ENCODE data around the gene ULK4.
"Not testable (repeated sequence)": the region's sequence is repeated elsewhere in the genome, so short reads cannot be mapped to it uniquely, and the experiment has no call there.

Gene ULK4

DNA sequence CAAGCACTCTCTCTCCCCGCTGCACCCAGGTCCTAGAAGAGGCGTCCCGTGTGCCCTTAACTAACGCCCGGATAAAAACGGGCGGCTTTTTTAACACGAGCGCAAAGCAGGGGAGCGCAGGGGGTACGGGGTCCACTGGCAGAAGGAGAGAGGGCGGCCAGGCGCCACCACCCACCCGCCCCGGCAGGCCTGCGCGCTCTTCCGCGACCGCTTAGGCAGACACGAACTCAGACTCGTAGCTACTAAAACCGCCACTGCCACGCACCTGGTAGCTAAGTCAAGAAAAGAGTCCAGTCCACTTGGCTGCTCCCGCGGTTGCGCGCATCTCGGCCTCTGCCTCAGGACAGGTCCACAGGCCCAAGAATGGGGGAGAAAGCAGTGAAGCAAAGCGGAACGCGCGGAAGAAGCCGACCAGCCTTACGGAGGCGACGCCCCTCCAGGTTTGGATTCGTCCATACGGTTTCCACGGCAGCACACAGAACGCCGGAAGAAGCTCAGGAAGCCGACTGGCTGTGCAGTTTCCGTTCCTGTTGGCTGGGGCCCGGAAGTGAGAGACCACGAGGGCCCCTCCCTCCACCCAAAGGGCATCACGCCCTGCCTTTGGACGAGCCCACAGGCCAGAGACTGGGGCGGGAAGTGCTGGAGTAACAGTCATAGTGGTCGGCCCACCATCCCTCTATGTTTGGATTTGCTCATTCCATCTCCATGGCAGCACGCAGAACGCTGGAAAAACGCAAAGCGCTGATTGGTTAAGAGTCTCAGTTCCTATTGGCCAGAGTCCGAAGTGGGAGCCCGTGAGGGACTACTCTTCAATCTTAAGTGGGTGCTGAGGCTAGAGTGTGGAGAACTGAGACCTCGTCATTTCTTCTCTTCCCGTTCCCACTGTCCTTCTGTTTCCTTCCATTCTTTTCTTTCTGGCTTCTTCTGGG is at the start of gene ULK4:
ULK4 (minus strand) TSS at position 353 of the 929 bp plus-strand sequence. CDS start 7,344 bp downstream, outside the sequence.
- peak; percentile 86 for DNase-seq

DNA sequence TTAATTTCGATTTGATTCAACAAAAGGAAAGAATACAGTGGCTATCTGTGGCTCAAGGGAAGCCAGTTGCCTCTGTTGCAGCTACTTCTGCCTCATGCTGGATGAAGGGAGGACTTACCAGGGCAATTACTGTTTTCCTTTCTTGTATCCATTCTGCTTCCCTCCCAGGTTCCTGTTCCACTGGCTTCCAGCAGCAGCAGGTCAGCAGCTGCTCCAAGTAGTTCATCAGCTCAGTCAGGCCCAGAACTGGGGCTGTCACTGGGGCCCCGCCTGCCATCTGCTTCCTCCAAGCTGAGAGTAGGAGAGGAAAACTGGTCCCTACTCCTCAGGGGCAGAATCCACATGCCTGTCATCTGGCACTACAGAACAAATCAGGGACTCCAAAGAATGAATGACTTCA is 48.6 kb upstream of the ULK4 start:
- DNase-seq = no peak

DNA sequence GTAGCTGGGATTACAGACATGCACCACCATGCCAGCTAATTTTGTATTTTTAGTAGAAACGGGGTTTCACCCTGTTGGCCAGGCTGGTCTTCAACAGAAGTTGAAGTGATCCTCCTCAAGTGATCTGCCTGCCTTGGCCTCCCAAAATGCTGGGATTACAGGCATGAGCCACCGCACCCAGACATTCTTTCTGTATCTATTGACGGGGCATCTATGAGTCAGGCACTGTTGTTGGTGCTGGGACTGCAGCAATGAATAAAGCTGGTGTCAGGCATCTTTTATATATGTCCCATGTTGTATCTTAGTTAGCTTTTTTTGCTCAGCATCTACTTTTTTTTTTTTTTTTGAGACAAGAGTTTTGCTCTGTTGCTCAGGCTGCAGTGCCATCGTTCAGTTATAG is 47.6 kb upstream of the ULK4 start:
- no peak for DNase-seq

DNA sequence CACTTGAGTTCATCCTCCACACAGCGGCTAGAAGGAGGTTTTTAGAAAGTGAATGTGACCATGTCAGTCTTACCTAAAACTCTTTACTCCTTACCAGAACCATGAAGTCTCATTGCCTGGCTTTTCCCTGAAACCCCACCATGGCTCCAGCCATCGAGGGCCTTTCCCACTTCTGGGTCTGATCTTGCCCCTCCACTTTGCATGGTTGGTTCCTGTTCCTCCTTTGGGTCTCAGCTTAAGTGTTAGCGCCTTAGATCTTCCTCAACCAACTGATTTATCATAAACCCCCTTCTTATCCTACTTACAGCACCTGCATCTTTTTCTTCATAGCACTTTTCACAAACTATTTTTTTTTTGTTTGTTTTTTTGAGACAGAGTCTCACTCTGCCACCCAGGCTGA is 45.9 kb upstream of the ULK4 start:
- no peak for DNase-seq

DNA sequence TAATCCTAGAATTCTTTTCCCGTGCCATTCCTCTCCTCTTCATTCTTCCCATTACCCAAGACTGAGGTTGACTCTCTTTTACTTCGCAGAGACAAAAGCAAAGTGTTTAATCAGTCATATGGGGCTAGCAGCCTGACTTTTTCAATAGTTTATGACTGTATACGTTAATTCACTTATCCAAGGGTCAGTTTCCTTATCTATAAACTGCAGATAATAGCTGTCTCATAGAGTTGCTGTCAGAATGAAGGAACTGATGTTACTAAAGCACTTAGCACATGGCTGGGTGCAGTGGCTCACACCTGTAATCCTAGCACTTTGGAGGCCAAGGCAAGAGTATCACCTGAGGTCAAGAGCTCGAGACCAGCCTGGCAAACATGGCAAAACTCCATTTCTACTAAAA is 43.5 kb upstream of the ULK4 start:
- no peak for DNase-seq

DNA sequence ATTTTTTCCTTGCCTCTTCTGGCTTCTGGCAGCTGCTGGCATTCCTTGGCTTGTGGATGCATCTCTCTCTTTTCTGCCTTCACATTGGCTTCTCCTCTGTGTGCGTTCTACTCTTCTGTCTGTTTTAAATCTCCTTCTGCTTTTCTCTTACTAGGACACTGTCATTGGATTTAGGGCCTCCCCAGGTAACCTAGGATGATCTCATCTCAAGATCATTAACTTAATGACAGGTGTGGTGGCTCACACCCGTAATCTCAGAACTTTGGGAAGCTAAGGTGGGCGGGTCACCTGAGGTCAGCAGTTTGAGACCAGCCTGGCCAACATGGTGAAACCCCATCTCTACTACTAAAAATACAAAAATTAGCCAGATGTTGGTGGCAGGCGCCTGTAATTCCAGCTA is 40.9 kb upstream of the ULK4 start:
- DNase-seq = no peak

DNA sequence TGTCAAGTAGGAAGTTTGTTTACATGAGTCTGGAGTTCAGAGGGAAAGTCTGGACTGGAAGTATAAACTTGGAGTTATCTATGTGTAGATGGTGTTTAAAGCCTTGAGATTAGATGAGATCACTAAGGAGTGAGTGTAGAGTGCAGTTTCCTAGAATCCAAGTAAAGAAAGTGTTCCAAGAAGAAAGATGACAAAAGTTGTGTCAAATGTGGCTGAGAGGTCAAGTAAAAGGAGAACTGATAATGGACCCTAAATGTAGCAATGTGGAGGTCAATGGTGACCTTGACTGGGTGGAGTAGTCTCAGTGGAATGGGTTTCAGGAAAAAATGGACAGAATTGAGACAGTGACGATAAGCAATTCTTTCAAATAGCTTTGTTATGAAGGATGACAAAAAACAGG is 39.9 kb upstream of the ULK4 start:
- no peak for DNase-seq

DNA sequence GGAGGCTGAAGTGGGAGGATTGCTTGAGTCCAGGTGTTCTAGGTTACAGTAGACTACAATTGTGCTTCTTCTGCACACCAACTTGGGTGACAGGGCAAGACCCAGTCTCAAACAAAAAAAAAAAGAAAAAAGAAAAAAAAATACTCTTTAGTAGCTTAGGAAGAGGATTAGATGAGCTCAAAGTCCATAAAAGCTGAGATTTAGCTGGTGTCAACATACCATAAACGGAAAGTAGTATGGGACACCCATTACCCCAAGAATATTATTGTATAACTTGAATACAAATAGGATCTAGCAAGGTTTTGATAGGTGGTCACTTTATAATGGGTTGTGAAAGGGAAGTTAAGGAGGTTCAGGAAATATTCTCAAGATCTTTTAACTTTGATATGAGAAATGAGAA is 38.0 kb upstream of the ULK4 start:
- DNase-seq = no peak

DNA sequence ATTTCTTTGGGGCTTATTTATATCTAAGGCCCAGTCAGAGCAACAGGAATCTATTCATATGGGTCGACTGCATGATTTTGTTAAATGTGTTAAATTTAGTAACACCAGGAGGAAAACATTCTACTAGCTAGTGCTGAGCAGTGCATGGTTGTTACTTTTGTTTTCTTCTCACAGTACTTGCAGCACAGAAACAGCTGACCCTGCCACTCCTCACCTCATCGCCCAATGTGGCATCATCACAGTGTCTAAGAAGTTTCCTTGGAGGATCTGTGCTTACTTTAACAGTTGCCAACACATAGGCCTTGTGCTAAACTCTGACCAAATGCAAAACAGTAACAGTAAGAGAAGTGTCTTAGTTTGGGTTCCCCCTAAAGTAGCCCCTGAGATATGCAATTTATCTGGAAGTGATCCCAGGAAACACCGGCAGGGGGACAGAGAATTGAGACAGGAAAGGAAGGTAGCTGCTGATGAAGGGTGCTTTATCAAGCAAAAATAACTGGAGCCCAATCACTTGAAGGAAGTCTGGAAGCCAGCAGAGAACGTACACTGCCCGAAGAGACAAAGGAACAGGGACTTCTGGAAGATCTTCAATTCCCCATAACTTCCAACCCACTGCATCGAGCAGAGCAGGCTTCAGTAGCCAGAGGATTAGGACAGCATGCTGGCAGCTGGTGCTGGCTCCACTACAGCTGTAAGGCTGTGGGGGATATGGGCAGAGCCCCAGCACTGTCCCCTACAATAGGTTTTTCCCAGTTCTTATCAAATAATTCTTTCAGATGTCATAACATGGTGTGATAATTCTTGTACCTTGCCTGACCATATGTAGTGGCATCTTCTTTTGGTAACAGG is 36.0 kb upstream of the ULK4 start:
- no peak for DNase-seq

DNA sequence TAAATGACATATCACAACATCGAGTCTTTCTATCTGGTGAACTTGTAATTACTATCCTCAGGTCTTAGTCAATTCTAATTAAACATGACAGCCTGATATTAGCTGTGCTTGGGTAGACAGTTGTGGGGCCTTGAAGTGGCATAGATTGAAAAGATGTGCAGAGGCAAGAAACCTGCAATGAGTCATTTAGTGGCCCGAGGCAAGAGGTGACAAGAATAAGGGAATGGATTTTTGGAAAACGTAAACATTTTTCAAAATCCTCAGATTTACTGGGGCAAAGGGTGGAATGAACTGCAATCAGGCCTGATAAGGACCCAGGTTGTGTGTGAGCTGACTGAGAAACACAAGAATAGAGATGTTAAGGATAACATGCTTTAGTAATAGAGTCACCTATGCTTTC is 29.5 kb upstream of the ULK4 start:
- no peak for DNase-seq

DNA sequence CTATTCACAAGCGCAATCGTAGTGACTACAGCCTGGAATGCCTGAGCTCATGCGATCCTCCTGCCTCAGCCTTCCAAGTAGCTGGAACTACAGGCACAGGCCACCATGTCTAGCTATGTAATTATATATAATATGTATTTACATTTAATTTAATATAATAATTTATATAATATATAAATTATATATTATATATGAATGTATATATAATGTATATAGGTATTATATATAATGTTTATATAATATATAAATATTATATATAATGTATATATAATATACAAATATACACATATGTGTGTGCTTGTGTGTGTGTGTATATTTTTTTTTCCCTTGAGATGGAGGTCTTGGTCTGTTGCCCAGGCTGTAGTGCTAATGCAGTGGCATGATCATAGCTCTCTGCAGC is 27.6 kb upstream of the ULK4 start:
- no peak for DNase-seq

DNA sequence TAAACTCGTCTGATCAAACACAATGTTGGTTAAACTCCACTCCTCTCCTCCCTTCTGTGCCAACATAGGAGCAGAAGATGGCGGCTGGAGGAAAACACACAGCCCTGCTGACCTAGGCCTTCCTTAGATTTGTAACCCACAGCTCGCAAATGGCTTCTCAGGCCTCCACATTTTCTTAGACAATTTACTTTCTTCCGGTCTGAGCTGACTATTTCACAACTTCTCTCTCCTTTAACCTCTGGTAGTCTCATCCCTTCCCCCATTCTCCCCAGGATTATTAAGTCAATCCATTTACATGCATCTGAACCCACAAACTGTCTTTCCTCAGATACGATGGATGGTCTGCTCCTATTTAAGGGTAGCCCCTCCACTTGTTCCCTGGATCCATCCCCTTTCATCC is 25.7 kb upstream of the ULK4 start:
- no peak for DNase-seq

DNA sequence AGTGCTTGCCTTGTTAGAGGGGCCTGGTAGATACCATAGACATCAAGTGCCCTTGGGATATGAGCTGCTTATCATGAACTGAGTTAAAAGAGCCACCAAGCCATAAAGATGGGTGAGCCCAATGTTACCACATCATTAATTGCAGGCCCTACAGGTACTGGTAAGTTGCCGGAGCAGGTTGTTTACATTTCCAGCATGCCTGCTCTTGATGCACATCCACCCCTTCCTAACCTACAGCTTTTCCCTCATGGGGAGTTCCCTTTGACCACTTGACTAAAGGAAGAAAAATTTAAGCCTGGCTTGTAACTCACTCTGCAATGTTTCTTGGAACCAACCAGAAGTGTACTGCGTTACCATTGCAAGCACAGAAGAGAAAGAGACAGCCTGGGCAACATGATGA is 24.7 kb upstream of the ULK4 start:
- no peak for DNase-seq

DNA sequence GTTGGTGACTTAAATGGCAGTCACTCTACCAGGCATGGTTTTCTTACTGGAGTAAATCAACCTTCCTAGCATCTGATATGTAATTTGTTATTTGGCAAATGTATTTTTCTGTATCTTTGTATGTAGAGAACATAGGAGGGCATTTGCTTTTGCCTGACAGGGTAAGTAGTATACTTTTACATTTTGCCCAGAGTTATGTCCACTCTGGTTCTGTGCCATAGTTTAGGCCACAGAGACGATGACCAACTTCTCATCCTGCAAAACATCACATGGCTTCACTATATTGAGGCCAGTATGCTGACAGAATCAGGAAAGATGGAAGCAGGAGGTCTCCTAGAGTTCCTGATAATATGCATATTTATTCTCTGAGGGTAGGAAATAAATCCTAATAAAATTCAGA is 23.1 kb upstream of the ULK4 start:
- DNase-seq = no peak

DNA sequence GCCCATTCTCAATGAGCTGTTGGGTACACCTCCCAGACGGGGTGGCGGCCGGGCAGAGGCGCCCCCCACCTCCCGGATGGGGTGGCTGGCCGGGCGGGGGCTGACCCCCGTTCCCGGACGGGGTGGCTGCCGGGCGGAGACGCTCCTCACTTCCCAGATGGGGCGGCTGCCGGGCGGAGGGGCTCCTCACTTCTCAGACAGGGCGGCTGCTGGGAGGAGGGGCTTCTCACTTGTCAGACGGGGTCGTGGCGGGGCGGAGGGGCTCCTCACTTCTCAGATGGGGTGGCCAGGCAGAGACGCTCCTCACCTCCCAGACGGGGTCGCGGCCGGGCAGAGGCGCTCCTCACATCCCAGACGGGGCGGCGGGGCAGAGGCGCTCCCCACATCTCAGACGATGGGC is 21.2 kb upstream of the ULK4 start:
- DNase-seq = not testable (repeated sequence)

DNA sequence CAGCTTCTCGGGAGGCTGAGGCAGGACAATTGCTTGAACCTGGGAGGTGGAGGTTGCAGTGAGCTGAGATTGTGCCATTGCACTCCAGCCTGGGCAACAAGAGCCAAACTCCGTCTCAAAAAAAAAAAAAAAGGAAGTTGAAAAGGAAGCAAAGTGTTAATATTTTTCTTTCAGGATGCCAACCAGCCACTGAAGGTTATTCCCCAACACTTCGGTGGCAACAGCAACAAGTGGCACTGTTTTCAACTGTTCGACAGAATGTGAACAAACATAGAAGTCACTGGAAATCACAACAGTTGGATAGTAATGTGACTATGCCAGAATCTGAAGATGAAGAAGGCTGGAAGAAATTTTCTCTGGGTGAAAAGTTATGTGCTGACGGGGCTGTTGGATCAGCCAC is 15.5 kb upstream of the ULK4 start:
- not testable (repeated sequence) for DNase-seq

DNA sequence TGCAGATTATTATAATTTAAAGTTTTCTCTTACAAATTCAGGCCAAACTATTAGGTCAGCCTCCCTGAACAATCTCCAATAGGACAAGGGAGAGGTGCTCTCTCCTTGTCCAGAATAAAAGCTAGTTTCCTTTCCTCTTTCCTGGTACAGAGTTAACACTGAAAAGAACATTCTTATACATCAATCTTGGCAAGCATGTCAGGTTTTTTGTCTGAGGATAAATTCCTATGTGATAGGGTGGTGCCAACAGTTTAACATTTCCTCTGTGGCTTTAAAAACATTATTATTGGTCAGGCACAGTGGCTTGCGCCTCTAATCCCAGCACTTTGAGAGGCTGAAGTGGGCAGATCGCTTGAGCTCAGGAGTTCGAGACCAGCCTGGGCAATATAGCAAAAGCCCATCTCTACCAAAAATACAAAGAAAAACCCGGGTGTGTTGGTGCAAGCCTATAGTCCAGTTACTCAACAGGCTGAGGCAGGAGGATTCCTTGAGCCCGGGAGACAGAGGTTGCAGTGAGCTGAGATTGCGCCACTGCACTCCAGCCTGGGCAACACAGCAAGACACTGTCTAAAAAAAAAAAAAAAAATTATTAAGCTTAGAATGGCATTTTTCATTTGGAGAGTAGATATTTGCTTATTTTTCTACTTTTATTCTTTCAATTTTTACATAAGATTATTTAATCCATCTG is 13.7 kb upstream of the ULK4 start:
- DNase-seq = no peak

DNA sequence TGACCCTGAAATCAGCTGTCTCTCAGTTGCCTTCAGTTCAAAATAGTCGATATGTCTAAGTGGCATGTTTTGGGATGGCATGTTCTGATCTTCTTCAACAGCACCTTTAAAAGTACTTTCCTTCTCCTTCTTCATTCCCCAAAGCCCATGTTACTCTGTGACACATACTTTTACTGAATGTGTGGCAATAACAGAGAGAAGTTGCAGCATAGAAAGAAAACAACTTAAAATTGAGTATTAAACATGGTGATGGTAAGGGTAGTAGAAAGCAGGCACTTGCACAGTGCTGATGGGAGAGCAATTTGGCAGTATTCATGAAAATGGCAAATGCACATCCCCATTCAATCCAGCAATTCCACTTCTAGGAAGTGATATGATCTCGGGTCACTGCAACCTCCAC is 12.3 kb upstream of the ULK4 start:
- no peak for DNase-seq

DNA sequence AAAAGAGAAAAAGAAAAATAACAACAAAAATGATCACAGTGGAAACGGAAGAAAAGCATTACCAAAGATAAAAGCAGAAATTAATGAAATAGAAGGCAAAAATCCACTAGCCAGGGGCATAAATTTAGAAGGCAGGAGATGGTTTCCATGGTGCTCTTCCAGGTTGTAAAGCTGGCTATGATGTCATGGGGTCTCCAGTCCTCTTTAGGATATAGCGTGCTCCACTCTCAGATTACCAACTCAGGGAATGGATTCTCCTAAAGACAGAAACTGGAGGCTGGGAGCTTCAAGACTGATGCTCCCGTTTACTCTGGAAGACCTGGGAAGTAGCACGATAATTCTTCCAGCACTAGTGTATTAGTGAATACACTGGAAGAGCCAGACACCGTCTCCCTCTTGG is 10.9 kb upstream of the ULK4 start:
- DNase-seq = no peak

DNA sequence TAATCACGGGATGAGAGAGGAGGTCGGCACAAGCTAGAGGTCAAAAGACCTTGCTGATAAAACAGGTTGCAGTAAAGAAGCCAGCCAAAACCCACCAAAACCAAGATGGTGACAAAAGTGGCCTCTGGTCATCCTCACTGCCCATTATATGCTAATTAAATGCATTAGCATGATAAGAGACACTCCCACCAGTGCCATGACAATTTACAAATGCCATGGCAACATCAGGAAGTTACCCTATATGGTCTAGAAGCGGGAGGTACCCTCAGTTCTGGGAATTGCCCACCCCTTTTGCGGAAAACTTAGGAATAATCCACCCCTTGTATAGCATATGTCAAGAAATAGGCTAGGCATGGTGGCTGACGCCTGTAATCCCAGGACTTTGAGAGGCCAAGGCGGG is 4.3 kb upstream of the ULK4 start:
- no peak for DNase-seq

DNA sequence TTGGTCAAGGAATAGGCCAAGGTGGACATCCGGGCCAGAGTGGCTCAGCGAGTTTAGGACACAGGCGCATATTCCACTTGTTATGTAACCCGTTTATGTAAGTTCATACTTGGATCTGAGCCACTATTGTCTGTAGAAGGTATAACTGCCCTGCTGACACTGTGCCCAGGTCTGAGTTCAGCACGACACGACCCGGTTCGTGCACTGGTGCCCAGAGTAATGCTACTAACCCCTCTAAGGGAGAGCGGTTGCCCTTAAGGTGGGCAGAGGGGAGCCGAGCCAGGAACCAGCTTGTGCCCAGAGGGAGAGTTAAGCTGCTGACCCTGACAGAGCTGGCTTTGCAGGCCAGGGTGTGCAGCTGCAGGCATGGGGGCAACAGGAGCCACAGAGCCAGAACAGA is 1.9 kb upstream of the ULK4 start:
- no peak for DNase-seq

DNA sequence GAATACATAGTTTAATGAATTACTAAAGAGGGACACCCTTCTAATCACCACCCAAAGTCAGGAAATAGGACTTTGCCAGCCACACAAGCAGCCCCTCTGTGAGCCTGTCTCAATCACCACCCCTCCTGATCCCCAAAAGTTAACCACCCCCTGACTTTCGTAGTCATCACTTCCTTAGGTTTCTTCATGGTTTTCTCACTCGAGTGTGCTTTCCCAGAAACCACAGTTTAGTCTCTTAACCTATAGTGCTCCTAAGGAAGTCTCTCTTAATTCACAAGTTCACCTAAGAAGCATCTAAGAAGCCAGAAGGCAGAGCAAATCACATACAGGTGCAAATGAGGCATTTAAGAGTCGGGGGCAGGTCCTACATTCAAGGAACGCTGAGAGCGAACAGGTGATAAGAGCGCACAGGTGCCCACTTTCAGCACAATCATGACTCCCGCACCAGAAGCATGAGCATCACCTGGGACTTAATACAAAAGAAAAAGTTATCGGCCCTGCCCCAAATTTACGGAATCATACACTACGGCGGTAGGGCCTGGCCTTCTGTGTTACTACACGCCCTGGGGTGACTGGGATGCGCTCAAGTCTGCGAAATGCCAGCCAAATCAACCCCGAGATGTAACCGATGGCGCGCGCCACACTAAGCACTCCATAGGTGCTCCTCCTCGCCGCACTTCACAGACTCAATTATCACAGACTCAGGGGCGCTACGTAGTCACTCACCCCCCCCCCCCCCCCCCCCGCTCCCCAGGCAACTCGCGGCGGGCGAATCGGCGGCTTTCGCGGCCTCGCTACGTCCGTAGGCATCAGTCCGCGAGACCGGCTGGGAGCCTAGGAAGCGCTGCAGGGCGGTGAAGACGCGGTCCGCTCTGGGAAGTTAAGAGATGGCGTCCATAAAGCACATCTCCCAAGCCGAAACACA is 815 bp downstream of the ULK4 start:
- peak; percentile 32 for DNase-seq
